HL-60 (cell line): ENCODE data around the gene RWDD1.
A peak's percentile ranks its signal among the peaks of the same experiment; 100 is the strongest.

Experiments
- DNase-seq, 2 experiments: peaks; one replicate each; pipeline ENCODE4 v3.0.0-alpha.2; 2010 to 2020; ENCODE audit warnings: low read depth in 1 of 2, low spot score in 1 of 2
- H3K27ac ChIP-seq: fragments of 250-450 bp; sonication (Bioruptor Pico); replicated peaks from 2 replicates; pipeline ENCODE4 v1.5.1; 2020; ENCODE audit warnings: mild to moderate bottlenecking, moderate library complexity
- H3K27me3 ChIP-seq: fragments of 250-450 bp; sonication (Bioruptor Pico); 2 replicates; pipeline ENCODE4 v1.5.1; 2021; ENCODE audit warnings: mild to moderate bottlenecking, moderate library complexity; ENCODE audit not compliant: insufficient read depth, poor library complexity, severe bottlenecking
- H3K4me3 ChIP-seq: replicated peaks from 2 replicates; pipeline ENCODE4 v1.5.1; 2011; ENCODE audit warnings: mild to moderate bottlenecking, control low read depth, low read length; ENCODE audit not compliant: insufficient read depth
- GABPA ChIP-seq: IDR thresholded peaks from 2 replicates; pipeline ENCODE4 v1.6.1; 2012; ENCODE audit warnings: low read depth
- POLR2AphosphoS5 ChIP-seq: IDR thresholded peaks from 2 replicates; pipeline ENCODE4 v1.6.1; 2012; ENCODE audit warnings: low read depth
- SPI1 ChIP-seq: IDR thresholded peaks from 2 replicates; pipeline ENCODE4 v1.6.1; 2012; ENCODE audit warnings: low read depth, mild to moderate bottlenecking, borderline replicate concordance
- TF ChIP-seq, protein P1 (sequence below): IDR thresholded peaks from 2 replicates; pipeline ENCODE4 v1.6.1; 2012; ENCODE audit warnings: low read depth; ENCODE audit not compliant: insufficient replicate concordance
- TF ChIP-seq, protein P2 (sequence below): IDR thresholded peaks from one replicate; pipeline ENCODE4 v1.5.1; 2011; ENCODE audit warnings: low read length, control low read depth, inconsistent platforms; ENCODE audit not compliant: insufficient read depth

RWDD1 gene

DNA sequence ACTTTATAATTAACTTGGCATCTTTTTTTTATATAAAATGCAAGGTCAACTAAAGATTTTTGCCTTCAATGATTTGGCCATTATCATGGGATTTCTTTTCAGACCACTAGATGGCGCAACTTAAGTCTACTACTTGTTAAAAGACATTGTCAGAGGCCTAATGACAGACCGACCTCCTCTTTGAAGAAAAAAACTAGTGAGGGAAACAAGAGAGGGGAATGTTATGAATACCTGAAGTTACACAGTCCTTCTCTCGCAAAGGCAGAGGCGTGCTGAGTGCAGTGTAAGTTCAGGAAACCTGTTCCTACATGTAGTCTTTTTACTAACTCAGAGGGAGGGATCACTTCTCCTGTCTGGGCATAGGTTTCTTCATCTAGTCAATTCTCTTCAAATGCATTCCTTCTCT lies 35.1 kb upstream of the RWDD1 start:
- no peak overlapping the region for H3K27ac ChIP-seq
- TF ChIP-seq, protein P1, sequence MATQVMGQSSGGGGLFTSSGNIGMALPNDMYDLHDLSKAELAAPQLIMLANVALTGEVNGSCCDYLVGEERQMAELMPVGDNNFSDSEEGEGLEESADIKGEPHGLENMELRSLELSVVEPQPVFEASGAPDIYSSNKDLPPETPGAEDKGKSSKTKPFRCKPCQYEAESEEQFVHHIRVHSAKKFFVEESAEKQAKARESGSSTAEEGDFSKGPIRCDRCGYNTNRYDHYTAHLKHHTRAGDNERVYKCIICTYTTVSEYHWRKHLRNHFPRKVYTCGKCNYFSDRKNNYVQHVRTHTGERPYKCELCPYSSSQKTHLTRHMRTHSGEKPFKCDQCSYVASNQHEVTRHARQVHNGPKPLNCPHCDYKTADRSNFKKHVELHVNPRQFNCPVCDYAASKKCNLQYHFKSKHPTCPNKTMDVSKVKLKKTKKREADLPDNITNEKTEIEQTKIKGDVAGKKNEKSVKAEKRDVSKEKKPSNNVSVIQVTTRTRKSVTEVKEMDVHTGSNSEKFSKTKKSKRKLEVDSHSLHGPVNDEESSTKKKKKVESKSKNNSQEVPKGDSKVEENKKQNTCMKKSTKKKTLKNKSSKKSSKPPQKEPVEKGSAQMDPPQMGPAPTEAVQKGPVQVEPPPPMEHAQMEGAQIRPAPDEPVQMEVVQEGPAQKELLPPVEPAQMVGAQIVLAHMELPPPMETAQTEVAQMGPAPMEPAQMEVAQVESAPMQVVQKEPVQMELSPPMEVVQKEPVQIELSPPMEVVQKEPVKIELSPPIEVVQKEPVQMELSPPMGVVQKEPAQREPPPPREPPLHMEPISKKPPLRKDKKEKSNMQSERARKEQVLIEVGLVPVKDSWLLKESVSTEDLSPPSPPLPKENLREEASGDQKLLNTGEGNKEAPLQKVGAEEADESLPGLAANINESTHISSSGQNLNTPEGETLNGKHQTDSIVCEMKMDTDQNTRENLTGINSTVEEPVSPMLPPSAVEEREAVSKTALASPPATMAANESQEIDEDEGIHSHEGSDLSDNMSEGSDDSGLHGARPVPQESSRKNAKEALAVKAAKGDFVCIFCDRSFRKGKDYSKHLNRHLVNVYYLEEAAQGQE: no peak
- TF ChIP-seq, protein P2, sequence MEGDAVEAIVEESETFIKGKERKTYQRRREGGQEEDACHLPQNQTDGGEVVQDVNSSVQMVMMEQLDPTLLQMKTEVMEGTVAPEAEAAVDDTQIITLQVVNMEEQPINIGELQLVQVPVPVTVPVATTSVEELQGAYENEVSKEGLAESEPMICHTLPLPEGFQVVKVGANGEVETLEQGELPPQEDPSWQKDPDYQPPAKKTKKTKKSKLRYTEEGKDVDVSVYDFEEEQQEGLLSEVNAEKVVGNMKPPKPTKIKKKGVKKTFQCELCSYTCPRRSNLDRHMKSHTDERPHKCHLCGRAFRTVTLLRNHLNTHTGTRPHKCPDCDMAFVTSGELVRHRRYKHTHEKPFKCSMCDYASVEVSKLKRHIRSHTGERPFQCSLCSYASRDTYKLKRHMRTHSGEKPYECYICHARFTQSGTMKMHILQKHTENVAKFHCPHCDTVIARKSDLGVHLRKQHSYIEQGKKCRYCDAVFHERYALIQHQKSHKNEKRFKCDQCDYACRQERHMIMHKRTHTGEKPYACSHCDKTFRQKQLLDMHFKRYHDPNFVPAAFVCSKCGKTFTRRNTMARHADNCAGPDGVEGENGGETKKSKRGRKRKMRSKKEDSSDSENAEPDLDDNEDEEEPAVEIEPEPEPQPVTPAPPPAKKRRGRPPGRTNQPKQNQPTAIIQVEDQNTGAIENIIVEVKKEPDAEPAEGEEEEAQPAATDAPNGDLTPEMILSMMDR: peak; percentile 52
- no peak for TF ChIP-seq POLR2AphosphoS5
- TF ChIP-seq GABPA: no peak
- no peaks in the 10 kb centered on the region for H3K27me3 ChIP-seq

DNA sequence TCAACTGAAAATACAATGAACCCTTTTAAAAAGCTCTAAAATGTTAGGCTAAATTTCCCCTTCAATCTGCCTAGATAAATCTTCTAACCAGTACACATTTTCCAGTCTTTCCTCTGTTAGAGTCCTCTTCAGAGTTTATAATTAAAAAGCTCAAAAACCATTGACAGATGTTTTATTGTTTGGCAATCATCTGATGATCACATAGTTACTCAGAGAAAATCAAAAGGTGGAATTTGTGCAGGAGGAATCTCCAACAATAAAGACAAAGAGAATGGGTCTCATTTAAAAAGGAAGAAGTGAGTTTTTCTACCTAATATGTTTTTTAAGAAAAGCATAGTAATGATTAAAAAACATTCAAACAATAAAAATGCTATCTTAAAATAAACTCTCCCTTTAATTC lies 28.9 kb upstream of the RWDD1 start:
- Histone ChIP-seq H3K27me3 (no peaks in the 10 kb centered on the region), H3K4me3 (no peak overlapping the region), H3K27ac (no peak overlapping the region)
- DNase-seq: no peak
- TF ChIP-seq GABPA (no peak), SPI1 (no peak), POLR2AphosphoS5 (no peak)
- TF ChIP-seq, protein P1: no peak
- TF ChIP-seq, protein P2: no peak

More for the DNA sequence above, 35.1 kb upstream of the RWDD1 start:
- DNase-seq: peak; percentile 17 to 55
- no peak overlapping the region for H3K4me3 ChIP-seq

DNA sequence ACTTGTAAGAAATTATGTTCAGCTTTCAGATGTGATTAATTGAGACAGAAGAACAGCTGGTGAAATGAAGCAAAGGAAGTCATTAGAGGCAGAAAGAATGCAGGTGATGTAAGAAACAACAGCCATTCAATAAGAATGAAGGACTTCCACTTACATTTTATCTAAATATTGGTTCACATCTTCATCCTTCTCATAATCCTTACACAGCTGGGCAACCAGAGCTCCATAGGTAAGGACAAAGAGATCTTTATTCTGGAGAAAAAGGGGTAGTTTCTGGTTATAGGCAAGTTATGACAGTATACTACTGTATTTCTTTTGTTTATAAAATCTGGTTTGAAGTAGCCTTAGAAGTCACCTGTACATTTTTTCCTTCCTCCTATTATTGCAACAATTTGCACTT lies 28.2 kb upstream of the RWDD1 start:
- Histone ChIP-seq H3K4me3 (no peak overlapping the region), H3K27ac (no peak overlapping the region), H3K27me3 (no peaks in the 10 kb centered on the region)
- DNase-seq: no peak
- TF ChIP-seq POLR2AphosphoS5 (no peak), GABPA (no peak), SPI1 (no peak)
- TF ChIP-seq, protein P1: no peak
- TF ChIP-seq, protein P2: no peak
